Muscle of leg (tissue), 11 donors: ENCODE data around the gene SIK3. TPM values are rescaled to one million over a fixed set of nuclear protein-coding genes. Genes with fewer than 3 reads are reported as not detected.

Experiments used
- DNase-seq: peaks from one replicate; pipeline ENCODE4 v3.0.0; 2013
- H3K27ac ChIP-seq: one replicate; pipeline ENCODE4 v1.5.1; 2013; ENCODE audit warnings: mild to moderate bottlenecking, low read length, control low read depth
- H3K27me3 ChIP-seq: one replicate; pipeline ENCODE4 v1.6.1; 2013; ENCODE audit warnings: low read length; ENCODE audit not compliant: control insufficient read depth, insufficient read depth
- H3K36me3 ChIP-seq: one replicate; pipeline ENCODE4 v1.6.1; 2013; ENCODE audit warnings: low read length; ENCODE audit not compliant: control insufficient read depth, insufficient read depth
- H3K4me1 ChIP-seq: one replicate; pipeline ENCODE4 v1.6.1; 2013; ENCODE audit warnings: low read length; ENCODE audit not compliant: control insufficient read depth, insufficient read depth
- H3K4me3 ChIP-seq: one replicate; pipeline ENCODE4 v1.5.1; 2013; ENCODE audit warnings: low read length, control low read depth
- H3K9me3 ChIP-seq: replicated peaks from 2 replicates; pipeline ENCODE4 v1.6.1; 2013; ENCODE audit warnings: low read depth, low read length; ENCODE audit not compliant: control insufficient read depth
- WGBS: methylation state at CpG from one replicate; pipeline ENCODE4 v1.1.5; 2013; ENCODE audit warnings: missing lambda C conversion rate; ENCODE audit not compliant: insufficient coverage; 5-methylcytosine and 5-hydroxymethylcytosine counted together
- polyA plus RNA-seq, 8 donors: library from polyadenylated mRNA; unstranded; fragments of 120-200 nt; gene quantifications; one replicate each; pipeline versions ENCODE4 v1.2.1 to v1.2.3, GENCODE V29; 2013; ENCODE audit warnings: inconsistent platforms in 1 of 8, low replicate concordance in 1 of 8; ENCODE audit not compliant: insufficient read length in 8 of 8, insufficient read depth in 1 of 8
- total RNA-seq: library from RNA; stranded (reverse); fragments of 120-200 nt; gene quantifications from one replicate; pipeline ENCODE4 v1.2.4, GENCODE V29; 2013

The SIK3 gene
- total and polyA plus RNA-seq, 9 donors = 20.0 to 35.0 (median 29.5) TPM

- H3K9me3 ChIP-seq = no peaks in the 10 kb centered on the region
- no peak overlapping the region for H3K27ac ChIP-seq
- H3K4me1 ChIP-seq = peaks cover 9% of the 10 kb centered on the region
- DNase-seq = no peak
- no peak overlapping the region for H3K4me3 ChIP-seq
- H3K36me3 ChIP-seq = peaks cover 45% of the 10 kb centered on the region
- no peaks in the 10 kb centered on the region for H3K27me3 ChIP-seq
- WGBS = 93% methylated on average over 2 of the region's 7 CpGs
Observed at GRCh38 chr11:116875194-116875593, 223.0 kb downstream of the SIK3 start.

GRCh38 chr11:116874251-116874650, 224.0 kb downstream of the SIK3 start:
- 100% methylated on average over 1 of the region's 2 CpGs for WGBS

GRCh38 chr11:116873381-116873780, 224.8 kb downstream of the SIK3 start:
- 95% methylated on average over 7 of the region's 11 CpGs for WGBS
- Histone ChIP-seq H3K4me3 (no peak overlapping the region), H3K36me3 (peaks cover 53% of the 10 kb centered on the region), H3K27me3 (no peaks in the 10 kb centered on the region), H3K27ac (no peak overlapping the region), H3K4me1 (peaks cover 9% of the 10 kb centered on the region), H3K9me3 (no peaks in the 10 kb centered on the region)
- DNase-seq = peak; percentile 61

More at GRCh38 chr11:116874251-116874650, 224.0 kb downstream of the SIK3 start:
- Histone ChIP-seq H3K27ac (no peak overlapping the region), H3K9me3 (no peaks in the 10 kb centered on the region), H3K36me3 (peaks cover 53% of the 10 kb centered on the region), H3K4me3 (no peak overlapping the region), H3K27me3 (no peaks in the 10 kb centered on the region), H3K4me1 (peaks cover 9% of the 10 kb centered on the region)
- no peak for DNase-seq

GRCh38 chr11:116871248-116871647, 227.0 kb downstream of the SIK3 start:
- Histone ChIP-seq H3K36me3 (peaks cover 63% of the 10 kb centered on the region), H3K4me1 (peaks cover 12% of the 10 kb centered on the region), H3K27me3 (no peaks in the 10 kb centered on the region), H3K4me3 (no peak overlapping the region), H3K9me3 (no peaks in the 10 kb centered on the region), H3K27ac (no peak overlapping the region)
- WGBS = 80% methylated on average over 2 of the region's 3 CpGs
- no peak for DNase-seq

- no peak for DNase-seq
- no peak overlapping the region for H3K4me3 ChIP-seq
- H3K4me1 ChIP-seq = peaks cover 12% of the 10 kb centered on the region
- H3K36me3 ChIP-seq = peaks cover 63% of the 10 kb centered on the region
- no peak overlapping the region for H3K27ac ChIP-seq
- H3K9me3 ChIP-seq = no peaks in the 10 kb centered on the region
- no peaks in the 10 kb centered on the region for H3K27me3 ChIP-seq
- WGBS = 67% methylated on average over 3 of the region's 3 CpGs
Observed at GRCh38 chr11:116870054-116870453, 228.2 kb downstream of the SIK3 start.

- Histone ChIP-seq H3K4me3 (no peak overlapping the region), H3K27me3 (no peaks in the 10 kb centered on the region), H3K9me3 (no peaks in the 10 kb centered on the region), H3K36me3 (peaks cover 63% of the 10 kb centered on the region), H3K27ac (no peak overlapping the region), H3K4me1 (peaks cover 12% of the 10 kb centered on the region)
- no peak for DNase-seq
- 100% methylated on average over 1 of the region's 4 CpGs for WGBS
Observed at GRCh38 chr11:116869610-116870009, 228.6 kb downstream of the SIK3 start.

GRCh38 chr11:116868066-116868465, 230.2 kb downstream of the SIK3 start:
- Histone ChIP-seq H3K27me3 (no peaks in the 10 kb centered on the region), H3K36me3 (peaks cover 63% of the 10 kb centered on the region), H3K4me3 (no peak overlapping the region), H3K9me3 (no peaks in the 10 kb centered on the region), H3K4me1 (peaks cover 5% of the 10 kb centered on the region), H3K27ac (no peak overlapping the region)
- no peak for DNase-seq
- WGBS = no CpG with 5 or more reads among the region's 3 CpGs

- Histone ChIP-seq H3K4me3 (no peak overlapping the region), H3K27me3 (no peaks in the 10 kb centered on the region), H3K36me3 (peaks cover 61% of the 10 kb centered on the region), H3K4me1 (peaks cover 3% of the 10 kb centered on the region), H3K27ac (no peak overlapping the region), H3K9me3 (no peaks in the 10 kb centered on the region)
- no peak for DNase-seq
- WGBS = 86% methylated on average over 11 of the region's 11 CpGs
Observed at GRCh38 chr11:116867619-116868018, 230.6 kb downstream of the SIK3 start.

- H3K9me3 ChIP-seq = no peaks in the 10 kb centered on the region
- no peak for DNase-seq
- 67% methylated on average over 1 of the region's 6 CpGs for WGBS
- no peak overlapping the region for H3K27ac ChIP-seq
- peaks cover 64% of the 10 kb centered on the region for H3K36me3 ChIP-seq
- no peaks in the 10 kb centered on the region for H3K27me3 ChIP-seq
- no peak overlapping the region for H3K4me3 ChIP-seq
- H3K4me1 ChIP-seq = peaks cover 3% of the 10 kb centered on the region
Observed at GRCh38 chr11:116866804-116867455, 231.3 kb downstream of the SIK3 start.

- DNase-seq = no peak
- no peak overlapping the region for H3K4me3 ChIP-seq
- peaks cover 64% of the 10 kb centered on the region for H3K36me3 ChIP-seq
- H3K27ac ChIP-seq = no peak overlapping the region
- WGBS = no CpG with 5 or more reads among the region's 1 CpG
- H3K4me1 ChIP-seq = peaks cover 3% of the 10 kb centered on the region
- no peaks in the 10 kb centered on the region for H3K27me3 ChIP-seq
- no peaks in the 10 kb centered on the region for H3K9me3 ChIP-seq
Observed at GRCh38 chr11:116865696-116866095, 232.5 kb downstream of the SIK3 start.

- peaks cover 61% of the 10 kb centered on the region for H3K36me3 ChIP-seq
- no peaks in the 10 kb centered on the region for H3K27me3 ChIP-seq
- DNase-seq = no peak
- H3K27ac ChIP-seq = no peak overlapping the region
- WGBS = 88% methylated on average over 5 of the region's 5 CpGs
- H3K9me3 ChIP-seq = no peaks in the 10 kb centered on the region
- no peak overlapping the region for H3K4me3 ChIP-seq
- H3K4me1 ChIP-seq = peaks cover 3% of the 10 kb centered on the region
Observed at GRCh38 chr11:116864531-116864930, 233.7 kb downstream of the SIK3 start.
